CMK (cell line): ENCODE results near the gene PLPP3.

Experiments used
- DNase-seq: peaks from one replicate; pipeline ENCODE4 v3.0.0-alpha.2; 2010; ENCODE audit warnings: low read depth

Gene PLPP3

GRCh38 chr1:56575865-56576264, 3.5 kb downstream of the PLPP3 start:
- DNase-seq = no peak

GRCh38 chr1:56574794-56575193, 4.6 kb downstream of the PLPP3 start:
- DNase-seq = no peak

DNA sequence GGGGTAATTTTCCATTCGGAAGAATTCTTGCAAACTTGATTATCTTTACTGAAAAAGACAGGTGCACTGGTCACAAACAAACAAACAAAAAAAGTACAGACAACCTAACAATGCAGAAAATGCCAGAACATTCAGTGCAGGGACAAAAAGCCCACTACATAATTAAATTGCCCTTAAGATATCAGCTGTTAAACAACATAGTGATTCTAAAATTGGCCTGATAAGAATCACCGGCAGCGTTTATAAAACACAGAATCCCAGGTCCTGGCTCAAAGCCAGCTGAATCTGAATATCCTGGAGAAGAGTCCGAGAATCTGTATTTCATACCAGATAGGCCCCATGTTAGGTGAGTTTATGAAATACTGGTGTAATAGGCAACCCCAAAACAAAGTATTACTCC, 6.1 kb downstream of the PLPP3 start:
- no peak for DNase-seq

GRCh38 chr1:56572334-56573050, 6.9 kb downstream of the PLPP3 start:
- no peak for DNase-seq

GRCh38 chr1:56571448-56571847, 7.9 kb downstream of the PLPP3 start:
- no peak for DNase-seq

- no peak for DNase-seq
Observed at GRCh38 chr1:56570924-56571372, 8.4 kb downstream of the PLPP3 start.

- no peak for DNase-seq
Observed at GRCh38 chr1:56569661-56570060, 9.7 kb downstream of the PLPP3 start.

DNA sequence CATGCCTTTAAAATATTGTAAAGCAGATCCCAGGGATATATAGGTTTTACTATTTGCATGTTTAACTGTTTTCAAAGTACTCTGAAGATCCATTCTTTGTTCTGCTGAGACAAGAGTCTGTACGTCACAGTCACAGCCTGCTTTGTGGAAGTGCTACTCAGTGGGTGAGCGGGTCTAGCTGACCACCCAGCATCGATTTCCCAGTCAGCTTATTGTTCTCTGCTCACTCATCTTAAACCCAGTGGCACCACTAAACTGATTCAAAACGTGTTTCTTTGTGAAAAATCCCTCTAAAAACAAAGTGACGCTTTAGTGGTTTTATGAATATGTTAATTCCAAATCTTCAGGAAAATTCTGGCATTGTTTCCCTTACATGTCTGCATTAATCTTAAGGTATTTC, 12.4 kb downstream of the PLPP3 start:
- no peak for DNase-seq

DNA sequence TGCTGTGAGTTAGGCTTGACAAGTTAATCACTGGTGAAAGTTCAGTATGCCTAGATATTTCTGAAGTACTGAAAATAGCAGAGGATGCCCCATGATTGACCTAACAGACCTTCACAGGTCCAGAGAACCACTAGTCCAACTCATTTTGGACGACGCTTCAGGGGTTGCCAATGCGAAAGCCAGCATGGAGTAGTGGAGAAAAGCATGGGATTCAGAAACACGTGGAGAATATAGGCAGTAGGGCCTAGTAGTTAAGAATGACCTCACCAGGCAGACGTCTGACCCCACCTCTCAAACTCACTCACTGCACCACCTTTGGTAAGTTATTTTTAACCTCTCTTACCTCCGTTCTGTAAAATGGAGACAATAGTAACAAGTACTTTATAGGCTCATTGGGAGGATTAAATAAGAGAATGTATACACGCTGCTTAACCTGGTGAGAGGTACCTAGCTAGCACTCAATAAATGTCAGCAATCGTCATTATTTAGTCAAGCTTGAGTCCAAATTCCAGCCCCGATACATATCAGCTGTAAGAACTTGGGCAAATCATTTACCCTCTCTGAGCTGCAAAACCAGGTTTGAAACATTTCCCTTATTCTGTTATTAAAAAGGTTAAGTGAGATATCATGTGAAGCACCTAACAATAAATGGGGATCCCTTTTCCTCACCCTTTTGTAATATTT, 13.2 kb downstream of the PLPP3 start:
- DNase-seq = no peak

- DNase-seq = no peak
Observed at GRCh38 chr1:56564615-56565014, 14.7 kb downstream of the PLPP3 start.

DNA sequence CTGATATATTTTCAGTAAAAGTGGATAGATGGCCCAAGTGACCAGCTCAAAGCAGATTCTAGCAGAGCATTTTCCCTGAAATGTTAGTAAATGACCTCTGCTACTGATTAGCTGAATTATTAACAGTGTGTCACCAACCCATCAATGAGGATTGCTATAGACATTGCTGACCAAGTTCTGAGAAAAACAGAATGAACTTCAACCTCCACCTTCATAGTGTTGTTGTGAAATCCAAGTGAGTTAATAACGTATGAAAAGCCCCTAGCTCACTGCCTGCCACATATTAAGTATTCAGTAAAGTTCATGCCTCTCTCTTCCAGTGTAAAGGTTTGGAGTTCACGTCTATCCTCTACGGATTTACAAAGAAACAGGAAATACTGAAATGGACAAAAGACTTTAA, 15.8 kb downstream of the PLPP3 start:
- no peak for DNase-seq

GRCh38 chr1:56562891-56563452, 16.4 kb downstream of the PLPP3 start:
- DNase-seq = no peak

GRCh38 chr1:56561227-56562019, 17.9 kb downstream of the PLPP3 start:
- DNase-seq = no peak

DNA sequence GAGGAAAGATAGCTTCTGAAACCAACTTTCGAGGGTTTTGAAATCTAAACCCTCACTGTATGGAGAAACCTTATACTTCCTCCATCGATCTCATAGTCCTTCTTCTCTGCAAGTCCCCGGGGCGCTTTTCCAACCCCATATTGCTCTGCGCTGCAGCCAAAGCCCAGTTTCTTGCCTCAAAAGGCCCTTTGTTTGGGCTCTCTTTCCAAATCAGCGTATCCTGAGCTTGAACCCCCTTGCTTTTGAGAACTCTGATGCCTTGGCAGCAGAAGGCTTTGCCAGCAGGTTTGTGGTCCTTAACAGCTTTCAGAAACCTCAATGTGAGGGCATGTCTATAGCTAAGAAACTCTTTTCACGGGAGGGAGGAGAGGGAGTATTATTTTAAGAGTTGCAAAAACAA, 21.6 kb downstream of the PLPP3 start:
- no peak for DNase-seq

DNA sequence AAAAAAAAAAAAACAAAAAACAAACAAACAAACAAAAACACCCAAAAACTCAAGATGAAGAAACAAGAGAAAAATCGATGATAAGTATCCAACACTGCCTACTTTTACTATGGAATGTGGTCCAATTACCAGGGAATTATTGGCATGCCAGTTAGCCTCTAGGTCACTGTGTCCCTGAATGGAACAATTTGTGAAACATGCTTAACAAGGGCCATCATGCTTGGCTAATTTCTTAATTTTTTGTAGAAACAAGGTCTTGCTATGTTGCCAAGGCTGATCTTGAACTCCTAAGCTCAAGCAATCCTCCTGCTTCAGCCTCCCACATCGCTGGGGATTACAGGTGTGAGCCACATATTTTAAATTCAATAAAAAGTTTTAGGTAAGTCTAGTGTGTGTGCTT, 23.9 kb downstream of the PLPP3 start:
- no peak for DNase-seq

- no peak for DNase-seq
Observed at GRCh38 chr1:56553046-56553445, 26.3 kb downstream of the PLPP3 start.

DNA sequence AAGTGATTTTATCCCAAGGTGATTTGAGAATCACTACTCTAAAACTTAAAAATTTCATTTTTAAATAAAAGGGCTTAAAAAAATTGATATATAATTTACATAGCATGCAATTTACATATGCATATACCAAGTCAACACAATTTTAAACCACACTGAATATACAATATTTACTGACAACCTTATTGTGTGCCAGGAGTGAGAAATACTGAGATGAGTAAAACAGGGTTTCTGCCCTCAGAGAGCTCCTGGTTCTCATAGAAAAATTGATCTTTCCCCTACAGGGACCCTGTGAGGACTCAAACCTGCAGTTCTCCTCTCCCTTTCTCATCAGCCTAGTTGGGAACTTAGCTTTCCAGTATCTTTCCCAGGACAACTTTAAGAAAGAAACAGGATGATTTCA, 27.0 kb downstream of the PLPP3 start:
- no peak for DNase-seq

DNA sequence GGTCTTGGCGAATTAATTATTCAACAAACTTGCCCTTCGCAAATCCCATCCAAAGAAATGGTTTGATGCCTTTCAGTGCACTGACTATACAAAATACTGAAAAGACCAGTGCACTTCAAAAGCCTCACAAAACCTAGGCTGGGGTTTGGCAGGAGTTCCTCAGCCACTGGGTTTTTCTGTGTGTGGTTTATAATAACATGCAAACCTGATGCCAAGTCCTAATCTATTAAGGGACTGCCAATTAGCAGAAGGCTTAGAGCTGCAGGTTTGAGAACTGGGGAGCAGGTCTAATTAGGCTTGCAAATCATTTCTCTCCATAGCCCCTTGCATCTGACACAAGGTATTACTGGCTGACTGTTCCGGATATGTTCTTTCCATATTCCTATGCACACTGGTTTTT, 27.7 kb downstream of the PLPP3 start:
- DNase-seq = no peak

GRCh38 chr1:56550859-56551188, 28.5 kb downstream of the PLPP3 start:
- no peak for DNase-seq

DNA sequence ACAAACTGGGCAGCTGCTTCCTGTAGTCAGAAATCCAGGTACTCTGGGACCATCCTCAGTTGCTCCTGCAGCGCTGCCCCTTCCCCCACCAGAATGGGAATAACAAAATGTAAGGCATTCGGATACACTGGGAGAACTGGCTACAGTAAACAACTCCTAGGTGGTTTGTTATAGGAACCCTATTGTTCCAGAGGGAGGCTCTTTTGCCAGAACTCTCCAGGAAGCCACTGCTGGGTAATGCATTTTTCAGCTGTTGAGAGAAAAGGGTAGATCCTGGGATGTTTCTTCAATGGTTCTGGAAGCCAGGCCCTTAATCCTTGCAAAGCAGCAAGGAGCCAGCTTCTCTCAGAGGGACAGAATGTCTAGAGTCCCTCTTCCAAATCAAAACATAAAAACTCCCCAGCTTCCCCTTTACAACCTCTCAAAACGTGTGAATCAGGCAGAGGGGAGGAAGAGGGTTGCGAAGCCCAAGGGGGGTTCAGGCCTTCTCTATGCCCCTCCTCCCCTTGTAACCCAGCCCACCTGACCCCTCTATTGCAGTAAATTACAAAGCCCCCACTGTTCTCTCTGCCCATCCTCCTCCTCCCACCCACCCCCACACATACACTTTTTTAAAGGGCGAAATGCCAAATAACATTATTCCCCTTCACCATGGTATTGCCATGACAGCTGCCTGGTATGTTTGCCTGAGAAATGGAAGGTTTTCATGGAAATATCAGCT, 29.1 kb downstream of the PLPP3 start:
- DNase-seq = no peak

DNA sequence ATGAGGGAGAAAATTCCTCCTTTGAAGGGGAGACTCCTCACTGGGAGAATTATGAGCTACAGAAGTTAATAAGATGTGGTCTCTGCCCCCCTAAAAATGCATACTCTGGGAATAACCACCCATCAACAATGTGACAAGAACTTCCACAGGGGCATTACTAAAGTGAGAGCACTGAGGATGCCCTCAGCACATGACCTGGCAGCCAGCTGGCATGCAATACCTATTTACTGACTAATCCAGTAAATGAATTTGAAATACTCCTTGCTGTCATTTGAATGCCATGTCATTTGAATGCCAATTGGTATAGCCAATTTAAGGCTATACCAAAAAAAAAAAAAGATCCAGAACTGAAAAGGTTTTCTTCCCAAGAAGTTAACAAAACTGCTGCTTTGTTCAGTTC, 30.8 kb downstream of the PLPP3 start:
- no peak for DNase-seq

DNA sequence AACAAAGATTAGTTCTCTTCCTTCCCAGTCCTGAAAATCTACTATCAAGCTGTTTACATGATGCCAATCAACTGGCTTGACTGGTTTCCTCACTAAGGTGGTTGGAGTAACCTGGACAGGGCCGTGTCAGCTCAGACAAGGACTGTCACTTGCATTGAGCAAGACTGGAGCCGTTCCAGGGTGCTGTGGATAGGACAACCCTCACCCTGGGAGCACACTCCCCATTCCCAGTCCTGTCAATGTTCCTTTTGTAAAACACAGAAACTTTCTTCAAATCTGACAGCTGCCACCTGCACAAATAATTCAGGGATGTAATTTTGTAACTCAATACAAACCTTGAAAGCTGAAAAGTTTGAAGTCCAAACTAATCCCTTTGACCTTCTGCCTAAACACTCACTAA, 31.4 kb downstream of the PLPP3 start:
- no peak for DNase-seq
